HG03565 (cell line): ENCODE results near the gene KIF26B.
"Not testable (repeated sequence)": the region's sequence is repeated elsewhere in the genome, so short reads cannot be mapped to it uniquely, and the experiment has no call there.

Experiments used
- ATAC-seq: cut with Tn5 transposase; IDR thresholded peaks from one replicate; pipeline ENCODE4 v1.9.1; 2021; ENCODE audit warnings: mild to moderate bottlenecking, moderate library complexity; ENCODE audit not compliant: unreplicated experiment

The KIF26B gene

GRCh38 chr1:245663841-245664240 is 509.1 kb downstream of the KIF26B start:
- ATAC-seq: no peak

- no peak for ATAC-seq
Observed at GRCh38 chr1:245666412-245666811, 511.6 kb downstream of the KIF26B start.

GRCh38 chr1:245671349-245671748 is 516.6 kb downstream of the KIF26B start:
- ATAC-seq: no peak

- ATAC-seq: no peak
Observed at GRCh38 chr1:245671966-245672767, 517.4 kb downstream of the KIF26B start.

- not testable (repeated sequence) for ATAC-seq
Observed at GRCh38 chr1:245672836-245673656, 518.3 kb downstream of the KIF26B start.

GRCh38 chr1:245673881-245674414 is 519.2 kb downstream of the KIF26B start:
- ATAC-seq: peak; percentile 68

- ATAC-seq: no peak
Observed at GRCh38 chr1:245677461-245678240, 522.9 kb downstream of the KIF26B start.

- no peak for ATAC-seq
Observed at GRCh38 chr1:245678860-245679411, 524.2 kb downstream of the KIF26B start.

GRCh38 chr1:245679821-245680780 is 525.3 kb downstream of the KIF26B start:
- no peak for ATAC-seq

GRCh38 chr1:245682638-245683628 is 528.1 kb downstream of the KIF26B start:
- ATAC-seq: no peak

GRCh38 chr1:245683676-245684075 is 528.9 kb downstream of the KIF26B start:
- ATAC-seq: no peak

- no peak for ATAC-seq
Observed at GRCh38 chr1:245684166-245684565, 529.4 kb downstream of the KIF26B start.

- no peak for ATAC-seq
Observed at GRCh38 chr1:245684571-245684970, 529.8 kb downstream of the KIF26B start.

- no peak for ATAC-seq
Observed at GRCh38 chr1:245685111-245685810, 530.5 kb downstream of the KIF26B start.

GRCh38 chr1:245686006-245686405 is 531.2 kb downstream of the KIF26B start:
- ATAC-seq: no peak

- ATAC-seq: no peak
Observed at GRCh38 chr1:245686446-245687030, 531.8 kb downstream of the KIF26B start.

GRCh38 chr1:245687152-245687635 is 532.4 kb downstream of the KIF26B start:
- no peak for ATAC-seq
